Endothelial cell of umbilical vein (primary cell): ENCODE results near the gene CLDN11. TPM values are rescaled to one million over a fixed set of nuclear protein-coding genes. Genes with fewer than 3 reads are reported as not detected.

Experiments
- BruUV-seq: library from RNA; stranded (reverse); fragments of 400-500 nt; replicated peaks from 2 replicates; lab custom pipeline; 2021; lab: Mats Ljungman, UMichigan
- CTCF ChIA-PET: fragments of 300-600, 350-600 bp; sonication (Branson Sonifier 250); formaldehyde crosslinking; loops from one replicate; lab custom pipeline; 2021; ENCODE audit warnings: antibody characterized with exemption, inconsistent platforms; lab: Charles Lee
- POLR2A ChIA-PET: fragments of 300-600, 350-600 bp; sonication (Branson Sonifier 250); formaldehyde crosslinking; loops from one replicate; lab custom pipeline; 2021; ENCODE audit warnings: antibody characterized with exemption, inconsistent platforms; lab: Charles Lee
- DNase-seq: peaks from one replicate; pipeline ENCODE4 v3.0.0-alpha.2; 2011; ENCODE audit warnings: low read depth, low spot score
- FAIRE-seq: peaks from 2 replicates; lab custom pipeline; 2011; peaks lifted over from hg19 to GRCh38; lab: Jason Lieb, UNC
- H2AFZ ChIP-seq: 2 replicates; pipeline ENCODE4 v1.6.0; 2012; ENCODE audit warnings: low read depth, low read length, control low read depth, inconsistent platforms
- H3K27ac ChIP-seq: 2 replicates; pipeline ENCODE4 v1.5.1; 2011; ENCODE audit warnings: low read depth, mild to moderate bottlenecking, control low read depth, low read length, moderate library complexity; ENCODE audit not compliant: insufficient read depth
- H3K27me3 ChIP-seq, 2 experiments: 2 replicates each; pipeline versions ENCODE4 v1.6.0 to v1.6.1; 2011; ENCODE audit warnings: low read length in 2 of 2, mixed read lengths in 1 of 2; ENCODE audit not compliant: control insufficient read depth in 2 of 2, insufficient read depth in 2 of 2
- H3K36me3 ChIP-seq, 2 experiments: 2 replicates in 1 of 2; 3 replicates in 1 of 2; pipeline ENCODE4 v1.5.1; 2011; ENCODE audit warnings: low read length in 2 of 2, mild to moderate bottlenecking in 1 of 2, moderate library complexity in 1 of 2; ENCODE audit not compliant: control insufficient read depth in 2 of 2, insufficient read depth in 2 of 2; ENCODE audit errors: extremely low read depth in 1 of 2
- H3K4me1 ChIP-seq: 3 replicates; pipeline ENCODE4 v1.5.1; 2011; ENCODE audit warnings: mild to moderate bottlenecking, low read length; ENCODE audit not compliant: control insufficient read depth, insufficient read depth; ENCODE audit errors: extremely low read depth
- H3K4me2 ChIP-seq: 2 replicates; pipeline ENCODE4 v1.6.1; 2011; ENCODE audit warnings: low read length, control low read depth, mixed read lengths; ENCODE audit not compliant: insufficient read depth
- H3K4me3 ChIP-seq, 3 experiments: fragments of 200-600 bp in 1 of 3; sonication (generic), shearing (Covaris generic) in 1 of 3; replicated peaks in 1 of 3; 2 replicates each; pipeline ENCODE4 v1.5.1; 2011 to 2016; ENCODE audit warnings: control low read depth in 3 of 3, low read length in 3 of 3, mild to moderate bottlenecking in 2 of 3, inconsistent platforms in 1 of 3, low read depth in 1 of 3, moderate library complexity in 1 of 3; ENCODE audit not compliant: insufficient read depth in 1 of 3
- H3K79me2 ChIP-seq: 2 replicates; pipeline ENCODE4 v1.6.0; 2012; ENCODE audit warnings: low read length, inconsistent platforms; ENCODE audit not compliant: control insufficient read depth, insufficient read depth
- H3K9ac ChIP-seq: replicated peaks from 2 replicates; pipeline ENCODE3; 2011; ENCODE audit warnings: low read length, control low read depth; ENCODE audit not compliant: insufficient read depth; ENCODE audit errors: extremely low read depth
- H3K9me1 ChIP-seq: replicated peaks from 3 replicates; pipeline ENCODE4 v1.6.0; 2011; ENCODE audit warnings: mild to moderate bottlenecking, low read length; ENCODE audit not compliant: control insufficient read depth, insufficient read depth; ENCODE audit errors: extremely low read depth
- H3K9me3 ChIP-seq: replicated peaks from 2 replicates; pipeline ENCODE4 v1.5.1; 2012; ENCODE audit warnings: low read length, inconsistent platforms; ENCODE audit not compliant: control insufficient read depth, insufficient read depth
- H4K20me1 ChIP-seq: replicated peaks from 2 replicates; pipeline ENCODE3; 2011; ENCODE audit warnings: mild to moderate bottlenecking, low read length; ENCODE audit not compliant: control insufficient read depth, insufficient read depth; ENCODE audit errors: extremely low read depth
- CTCF ChIP-seq, 2 donors: IDR thresholded peaks; 1 replicate in 1 of 2; 2 replicates in 1 of 2; pipeline ENCODE4 v1.5.1; 2011; ENCODE audit warnings: low read length in 2 of 2, mild to moderate bottlenecking in 2 of 2, moderate library complexity in 2 of 2, control low read depth in 1 of 2, inconsistent platforms in 1 of 2, low read depth in 1 of 2; ENCODE audit not compliant: insufficient read depth in 1 of 2; ENCODE audit errors: extremely low read depth in 1 of 2
- EZH2 ChIP-seq: IDR thresholded peaks from 2 replicates; pipeline ENCODE4 v1.6.1; 2012; ENCODE audit warnings: borderline replicate concordance, low read depth, mild to moderate bottlenecking, moderate library complexity, low read length, inconsistent platforms; ENCODE audit not compliant: severe bottlenecking
- FOS ChIP-seq: IDR thresholded peaks from 2 replicates; pipeline ENCODE4 v1.6.1; 2011; ENCODE audit warnings: mild to moderate bottlenecking, low read length, moderate library complexity, borderline replicate concordance; ENCODE audit not compliant: insufficient read depth
- GATA2 ChIP-seq: IDR thresholded peaks from 2 replicates; pipeline ENCODE4 v1.7.0; 2011; ENCODE audit warnings: low read depth, mild to moderate bottlenecking, moderate library complexity, mixed read lengths, low read length; ENCODE audit not compliant: insufficient read length, insufficient read depth
- MAX ChIP-seq: IDR thresholded peaks from 2 replicates; pipeline ENCODE4 v1.6.1; 2011; ENCODE audit not compliant: insufficient read depth, insufficient read length
- MYC ChIP-seq: IDR thresholded peaks from one replicate; pipeline ENCODE4 v1.6.1; 2011; ENCODE audit warnings: mild to moderate bottlenecking, low read depth, low read length
- POLR2A ChIP-seq: IDR thresholded peaks from 2 replicates; pipeline ENCODE4 v1.6.1; 2012; ENCODE audit warnings: low read depth, mild to moderate bottlenecking, control low read depth, low read length
- dilution Hi-C: fragments of 300-500 bp; cut with MboI; formaldehyde crosslinking; loops from one replicate; pipeline ENCODE4 v1.15.0; 2019; ENCODE audit warnings: low sequenced_read_pairs; ENCODE audit not compliant: extremely low pct_ligation_motif_present
- intact Hi-C: fragments of 100-400 bp; cut with micrococcal nuclease; formaldehyde crosslinking; loops from one replicate; pipeline ENCODE4 v1.10.0; 2022
- polyA plus RNA-seq, 4 experiments: library from polyadenylated mRNA; depleted of rRNA in 3 of 4; stranded (reverse) in 3 of 4; unstranded in 1 of 4; fragments of >200 nt; gene quantifications; 2 replicates each; pipeline versions ENCODE4 v1.2.1 to v1.2.3, GENCODE V29; 2011 to 2012; ENCODE audit warnings: missing spikeins in 1 of 4
- total RNA-seq: library from RNA; stranded (reverse); gene quantifications from 2 replicates; pipeline ENCODE4 v1.2.3, GENCODE V29; 2021

The CLDN11 gene
- total and polyA plus RNA-seq, 2 donors (not counting 3 experiments of a cell fraction or from before 2014, with no cell fraction given): 147 to 395 TPM

- Histone ChIP-seq H3K9me1 (no peaks in the 10 kb centered on the region), H3K4me1 (peaks cover 44% of the 10 kb centered on the region), H3K4me3 (no peak overlapping the region), H3K27ac (no peak overlapping the region), H3K79me2 (peaks cover 96% of the 10 kb centered on the region), H3K36me3 (peaks cover 2 to 20% of the 10 kb centered on the region in 2 experiments), H4K20me1 (peaks cover 17% of the 10 kb centered on the region), H3K4me2 (peak overlapping the region; percentile 79), H2AFZ (no peak overlapping the region), H3K9ac (no peak overlapping the region), H3K9me3 (no peaks in the 10 kb centered on the region), H3K27me3 (no peaks in the 10 kb centered on the region)
- FAIRE-seq (no peak), DNase-seq (no peak)
- POLR2A ChIA-PET: interaction anchor here (0.6 to 0.7 kb wide), 2 partner anchors 8 to 18 kb away, joined by 3 to 6 read pairs; no protein-coding TSS in a partner anchor
- TF ChIP-seq MAX: no peak
- TF ChIP-seq CTCF (IDR thresholded peaks at IDR 0.05; ENCODE audit: extremely low read depth in 1 of 2, insufficient read depth in 1 of 2, low read depth in 1 of 2, low read length in 2 of 2): peak; percentile 13 to 16
- CTCF ChIA-PET: interaction anchor here (0.6 to 2.9 kb wide), 5 partner anchors 10 to 217 kb away, joined by 3 to 21 read pairs (median 9); partner anchors contain the start of gene SKIL
- BruUV-seq: no TSS peak
- intact Hi-C loops: loop anchor here (1.0 kb wide), 2 partner anchors 59 to 180 kb away; no protein-coding TSS in a partner anchor
- dilution Hi-C loops: no loop called here
These were observed 49.7 kb upstream of the CLDN11 start for GRCh38 chr3:170368921-170369320.

- no peak for TF ChIP-seq MYC
- TF ChIP-seq MAX: no peak
- TF ChIP-seq FOS: no peak
- no peak for TF ChIP-seq GATA2
- TF ChIP-seq POLR2A: no peak
- no peak for TF ChIP-seq EZH2
- H3K27ac ChIP-seq: peak overlapping the region; percentile 17
- H3K27me3 ChIP-seq: no peaks in the 10 kb centered on the region
- intact Hi-C loops: loop anchor here (10.0 kb wide), 1 partner anchor 508 kb away; the partner anchor contains the start of gene LRRC31
- H4K20me1 ChIP-seq: peaks cover 14% of the 10 kb centered on the region
- BruUV-seq: no TSS peak
- dilution Hi-C loops: no loop called here
- CTCF ChIA-PET: interaction anchor here (1.0 kb wide), 1 partner anchor 439 kb away, joined by 3 read pairs; no protein-coding TSS in a partner anchor
- peaks cover 95% of the 10 kb centered on the region for H3K79me2 ChIP-seq
- peak overlapping the region; percentile 11 for H3K4me2 ChIP-seq
- peaks cover 30% of the 10 kb centered on the region for H3K4me1 ChIP-seq
- H3K9ac ChIP-seq: peak overlapping the region; percentile 31
- H3K36me3 ChIP-seq: peaks cover 0 to 21% of the 10 kb centered on the region in 2 experiments
- H3K4me3 ChIP-seq: no peak overlapping the region
- no peaks in the 10 kb centered on the region for H3K9me3 ChIP-seq
- FAIRE-seq (no peak), DNase-seq (no peak)
- POLR2A ChIA-PET: no interaction called here
- H2AFZ ChIP-seq: no peak overlapping the region
- no peaks in the 10 kb centered on the region for H3K9me1 ChIP-seq
These were observed 46.3 kb upstream of the CLDN11 start for GRCh38 chr3:170372190-170372879.
